LNCaP clone FGC (cell line): ENCODE measurements around the gene AIMP1.

Experiments used
- DNase-seq: peaks from one replicate; pipeline ENCODE4 v3.0.0-alpha.2; 2011; ENCODE audit warnings: low read depth
- H3K4me3 ChIP-seq: 2 replicates; pipeline ENCODE4 v1.5.1; 2011; ENCODE audit warnings: mild to moderate bottlenecking, low read depth, low read length, control low read depth
- TF ChIP-seq, protein P1 (sequence below): IDR thresholded peaks from 2 replicates; pipeline ENCODE4 v1.5.1; 2012; ENCODE audit warnings: mild to moderate bottlenecking; ENCODE audit not compliant: control insufficient read depth, insufficient read depth; ENCODE audit errors: extremely low read depth

Gene AIMP1

GRCh38 chr4:106333186-106333585, 16.8 kb downstream of the AIMP1 start:
- TF ChIP-seq, protein P1, sequence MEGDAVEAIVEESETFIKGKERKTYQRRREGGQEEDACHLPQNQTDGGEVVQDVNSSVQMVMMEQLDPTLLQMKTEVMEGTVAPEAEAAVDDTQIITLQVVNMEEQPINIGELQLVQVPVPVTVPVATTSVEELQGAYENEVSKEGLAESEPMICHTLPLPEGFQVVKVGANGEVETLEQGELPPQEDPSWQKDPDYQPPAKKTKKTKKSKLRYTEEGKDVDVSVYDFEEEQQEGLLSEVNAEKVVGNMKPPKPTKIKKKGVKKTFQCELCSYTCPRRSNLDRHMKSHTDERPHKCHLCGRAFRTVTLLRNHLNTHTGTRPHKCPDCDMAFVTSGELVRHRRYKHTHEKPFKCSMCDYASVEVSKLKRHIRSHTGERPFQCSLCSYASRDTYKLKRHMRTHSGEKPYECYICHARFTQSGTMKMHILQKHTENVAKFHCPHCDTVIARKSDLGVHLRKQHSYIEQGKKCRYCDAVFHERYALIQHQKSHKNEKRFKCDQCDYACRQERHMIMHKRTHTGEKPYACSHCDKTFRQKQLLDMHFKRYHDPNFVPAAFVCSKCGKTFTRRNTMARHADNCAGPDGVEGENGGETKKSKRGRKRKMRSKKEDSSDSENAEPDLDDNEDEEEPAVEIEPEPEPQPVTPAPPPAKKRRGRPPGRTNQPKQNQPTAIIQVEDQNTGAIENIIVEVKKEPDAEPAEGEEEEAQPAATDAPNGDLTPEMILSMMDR, result no peak
- DNase-seq, result no peak
- H3K4me3 ChIP-seq, result no peak overlapping the region

- DNase-seq, result no peak
- H3K4me3 ChIP-seq, result no peak overlapping the region
- TF ChIP-seq, protein P1, result no peak
These were observed 18.6 kb downstream of the AIMP1 start for GRCh38 chr4:106334741-106335470.

GRCh38 chr4:106336618-106337017, 20.3 kb downstream of the AIMP1 start:
- TF ChIP-seq, protein P1, result no peak
- DNase-seq, result no peak
- H3K4me3 ChIP-seq, result no peak overlapping the region

GRCh38 chr4:106337916-106338315, 21.6 kb downstream of the AIMP1 start:
- H3K4me3 ChIP-seq, result no peak overlapping the region
- TF ChIP-seq, protein P1, result no peak
- DNase-seq, result no peak

- H3K4me3 ChIP-seq, result no peak overlapping the region
- DNase-seq, result no peak
- TF ChIP-seq, protein P1, result no peak
These were observed 22.3 kb downstream of the AIMP1 start for GRCh38 chr4:106338671-106339070.

DNA sequence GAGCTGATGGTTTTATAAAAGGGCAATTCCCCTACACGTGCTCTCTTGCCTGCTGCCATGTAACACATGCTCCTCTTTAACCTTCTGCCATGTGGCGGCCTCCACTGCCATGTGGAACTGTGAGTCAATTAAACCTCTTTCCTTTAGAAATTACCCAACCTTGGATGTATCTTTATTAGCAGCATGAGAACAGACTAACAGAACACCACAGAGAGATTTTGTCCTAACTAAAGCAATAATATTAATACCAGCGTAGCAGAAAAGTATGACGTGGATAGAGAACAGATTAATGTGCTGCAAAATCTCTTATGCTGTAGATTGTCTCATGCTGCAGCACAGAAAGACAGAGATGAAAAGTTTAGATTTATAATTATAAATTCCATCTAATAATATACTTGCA, 23.1 kb downstream of the AIMP1 start:
- TF ChIP-seq, protein P1, result no peak

GRCh38 chr4:106340774-106341173, 24.4 kb downstream of the AIMP1 start:
- no peak overlapping the region for H3K4me3 ChIP-seq
- TF ChIP-seq, protein P1, result no peak
- no peak for DNase-seq

More for the DNA sequence above, 23.1 kb downstream of the AIMP1 start:
- DNase-seq, result no peak
- no peak overlapping the region for H3K4me3 ChIP-seq
